GM19455 (cell line): ENCODE results near the gene TECPR2.
"Not testable (repeated sequence)": the region's sequence is repeated elsewhere in the genome, so short reads cannot be mapped to it uniquely, and the experiment has no call there.

Experiments used
- ATAC-seq: cut with Tn5 transposase; IDR thresholded peaks from one replicate; pipeline ENCODE4 v1.9.1; 2021; ENCODE audit not compliant: unreplicated experiment

The TECPR2 gene

DNA sequence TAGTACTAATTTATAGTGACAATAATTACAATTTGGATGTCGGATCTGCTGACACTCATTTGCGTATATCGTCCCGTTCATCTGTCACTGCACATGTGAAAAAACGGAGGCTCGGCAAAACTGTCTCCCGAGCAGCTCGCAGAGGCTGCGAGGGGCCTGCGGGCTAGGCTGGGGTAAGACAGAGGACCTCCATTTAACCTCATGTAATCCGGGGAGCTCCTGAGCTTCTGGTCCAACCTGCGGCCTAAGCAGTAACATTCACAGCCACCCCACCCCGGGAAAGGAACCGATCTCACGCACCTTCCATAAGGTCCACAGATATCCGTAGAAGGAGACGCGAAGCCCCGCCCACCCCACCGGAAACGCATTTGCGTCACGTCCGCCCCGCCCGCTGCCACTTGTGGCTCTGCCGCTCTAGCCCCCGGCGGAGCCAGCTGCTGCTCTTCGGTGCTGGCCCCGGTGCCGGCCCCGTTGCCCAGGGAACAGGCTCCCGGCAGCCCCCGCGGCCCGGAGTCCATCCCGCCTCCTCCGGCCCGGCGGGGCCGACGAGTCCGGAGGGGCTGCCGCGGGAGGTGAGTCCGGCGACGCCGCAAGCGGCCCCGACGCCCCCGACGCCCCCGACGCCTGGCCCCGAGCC lies at the start of gene TECPR2, which contains the start of gene CINP:
TSS of gene TECPR2 (plus strand) at position 397 of the 637 bp plus-strand sequence. CDS start 13,781 bp downstream, outside the sequence.
TSS of gene CINP (minus strand) at position 346 of the 637 bp plus-strand sequence. CDS start at position 307, 39 bp downstream.
- ATAC-seq, result peak; percentile 90

DNA sequence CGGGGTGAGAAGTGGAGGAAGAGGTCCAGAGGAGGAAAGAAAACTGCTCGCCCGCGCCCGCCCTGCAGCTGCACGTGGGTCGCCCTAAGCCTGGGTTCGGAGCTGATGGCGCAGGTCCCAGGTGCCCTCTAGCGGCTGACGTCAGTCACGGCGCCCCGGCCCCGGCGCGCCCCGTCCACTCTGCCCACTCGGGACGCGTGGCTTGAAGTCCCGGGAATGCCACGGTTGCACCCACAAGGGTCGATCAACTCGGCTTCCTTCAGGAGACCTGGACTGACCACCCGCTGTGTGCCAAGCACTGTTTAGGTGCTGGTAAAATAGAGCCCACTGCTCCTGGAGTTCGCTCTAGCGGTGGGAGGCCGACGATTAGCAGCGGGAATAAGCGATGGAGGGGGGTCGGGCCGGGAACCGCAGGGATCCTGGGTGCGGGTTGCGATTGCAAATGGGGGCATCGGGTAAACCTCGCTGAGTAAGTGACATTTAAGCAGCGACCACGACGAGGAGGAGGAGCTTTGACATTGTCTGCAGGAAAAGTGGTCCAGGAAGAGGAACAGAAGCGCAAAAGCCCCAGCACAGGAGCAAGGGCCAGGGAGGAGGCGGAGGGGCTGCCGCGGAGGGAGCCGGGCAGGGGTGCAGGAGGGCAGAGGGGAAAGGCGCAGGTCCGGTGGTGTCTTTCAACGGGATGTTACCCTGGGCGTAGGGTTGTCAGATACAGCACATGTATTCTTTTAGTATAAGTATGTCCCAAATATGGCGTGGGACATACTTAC lies 48.3 kb upstream of the TECPR2 start:
- peak; percentile 52 for ATAC-seq

- ATAC-seq, result no peak
Measured at GRCh38 chr14:102315121-102315520, 47.6 kb upstream of the TECPR2 start.

GRCh38 chr14:102316338-102316742 lies 46.4 kb upstream of the TECPR2 start:
- no peak for ATAC-seq

- peak; percentile 38 for ATAC-seq
Measured at GRCh38 chr14:102316743-102317563, 45.8 kb upstream of the TECPR2 start.

DNA sequence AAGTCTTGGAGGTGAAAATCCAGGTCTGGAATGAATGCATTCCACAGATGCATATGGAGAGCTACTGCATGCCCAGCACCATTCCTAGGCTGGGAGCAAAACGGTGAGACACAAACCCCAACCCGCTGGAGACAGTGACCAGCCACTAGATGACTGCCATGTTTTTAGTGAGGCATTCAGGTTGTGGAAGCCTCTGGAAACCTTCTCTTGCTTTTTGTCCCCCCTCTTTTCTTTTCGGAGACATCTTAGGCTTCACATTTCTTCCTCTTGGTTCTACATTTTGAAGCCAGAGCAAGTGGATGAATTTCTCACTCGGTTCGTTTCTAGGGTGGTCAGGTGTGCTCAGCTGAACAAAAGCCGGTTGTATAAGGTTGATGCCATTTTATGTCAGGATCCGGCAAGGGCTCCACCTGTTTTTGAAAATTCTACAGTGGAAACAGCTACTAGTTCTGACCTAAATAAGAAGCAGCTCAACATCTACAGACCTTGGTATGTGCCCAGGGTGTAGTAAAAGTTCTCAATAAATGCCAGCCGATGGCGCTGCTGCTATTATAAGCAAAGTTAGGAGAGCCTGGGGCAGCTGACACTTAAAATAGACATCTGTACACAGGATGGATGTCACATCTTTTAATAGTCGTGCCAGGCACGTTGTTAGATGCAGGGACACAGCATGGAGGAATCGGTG lies 45.0 kb upstream of the TECPR2 start:
- ATAC-seq, result no peak

GRCh38 chr14:102318781-102319276 lies 43.9 kb upstream of the TECPR2 start:
- no peak for ATAC-seq

DNA sequence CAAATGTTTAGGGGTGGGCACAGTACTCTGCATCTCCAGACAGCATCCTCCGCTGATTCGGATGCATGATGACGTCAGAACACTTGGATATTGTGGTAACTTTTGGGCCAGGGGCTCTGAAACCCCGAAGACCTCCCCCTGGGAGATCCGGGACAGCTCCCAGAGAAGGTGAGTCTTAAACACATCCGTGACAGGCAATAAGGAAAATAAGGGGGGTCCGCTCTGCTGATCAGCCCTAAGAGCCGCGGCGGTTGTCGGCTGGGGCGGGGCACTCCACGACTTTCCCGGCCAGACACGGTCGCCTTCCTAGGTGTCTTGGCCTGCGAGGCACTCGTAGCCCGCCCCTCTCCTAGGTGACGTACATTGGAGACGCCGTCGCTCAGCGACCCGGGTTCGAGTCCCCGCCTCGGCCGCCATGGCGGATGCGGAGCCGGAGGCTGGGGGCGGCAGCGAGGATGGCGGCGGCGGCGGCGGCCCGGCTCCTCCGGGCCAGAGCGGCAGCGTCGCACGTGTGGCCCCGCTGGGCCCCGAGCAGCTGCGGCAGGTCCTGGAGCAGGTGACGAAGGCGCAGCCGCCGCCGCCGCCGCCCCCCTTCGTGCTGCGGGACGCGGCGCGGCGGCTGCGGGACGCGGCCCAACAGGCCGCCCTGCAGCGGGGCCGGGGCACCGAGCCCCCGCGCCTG lies 43.2 kb upstream of the TECPR2 start, which contains the start of gene ZNF839:
TSS of gene ZNF839 (plus strand) at position 396 of the 682 bp plus-strand sequence. CDS start at position 416, 20 bp downstream.
- ATAC-seq, result peak; percentile 54

DNA sequence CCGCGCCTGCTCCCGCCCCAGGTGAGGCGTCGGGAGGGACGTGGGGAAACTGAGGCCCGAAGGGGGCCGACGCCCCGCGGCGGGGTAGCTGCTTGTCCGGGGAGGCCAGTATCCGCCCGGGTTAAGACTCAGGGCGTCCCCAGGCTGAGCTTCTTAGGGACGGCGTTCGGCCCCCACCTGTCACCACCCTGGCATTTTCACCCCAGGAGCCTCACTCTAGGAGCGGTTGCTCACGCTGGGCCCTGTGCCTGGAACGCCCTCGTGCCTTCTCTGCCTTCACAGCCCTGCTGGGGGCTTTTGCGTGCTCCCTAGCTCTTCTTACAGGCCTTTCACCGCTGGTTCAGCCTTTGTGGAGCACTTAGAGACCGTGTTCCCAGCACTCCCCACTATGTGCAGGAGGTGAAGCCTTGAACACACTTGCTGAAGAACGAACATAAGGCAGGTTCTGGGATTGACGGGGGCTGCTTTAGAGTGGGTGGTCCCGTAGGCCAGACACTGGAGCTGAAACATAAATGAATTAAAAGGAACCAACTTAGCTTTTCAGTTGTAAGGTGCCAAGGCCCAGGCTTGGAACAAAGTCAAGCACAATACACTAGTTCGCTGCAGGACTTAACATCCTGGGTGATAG lies 42.6 kb upstream of the TECPR2 start:
- peak; percentile 29 for ATAC-seq

DNA sequence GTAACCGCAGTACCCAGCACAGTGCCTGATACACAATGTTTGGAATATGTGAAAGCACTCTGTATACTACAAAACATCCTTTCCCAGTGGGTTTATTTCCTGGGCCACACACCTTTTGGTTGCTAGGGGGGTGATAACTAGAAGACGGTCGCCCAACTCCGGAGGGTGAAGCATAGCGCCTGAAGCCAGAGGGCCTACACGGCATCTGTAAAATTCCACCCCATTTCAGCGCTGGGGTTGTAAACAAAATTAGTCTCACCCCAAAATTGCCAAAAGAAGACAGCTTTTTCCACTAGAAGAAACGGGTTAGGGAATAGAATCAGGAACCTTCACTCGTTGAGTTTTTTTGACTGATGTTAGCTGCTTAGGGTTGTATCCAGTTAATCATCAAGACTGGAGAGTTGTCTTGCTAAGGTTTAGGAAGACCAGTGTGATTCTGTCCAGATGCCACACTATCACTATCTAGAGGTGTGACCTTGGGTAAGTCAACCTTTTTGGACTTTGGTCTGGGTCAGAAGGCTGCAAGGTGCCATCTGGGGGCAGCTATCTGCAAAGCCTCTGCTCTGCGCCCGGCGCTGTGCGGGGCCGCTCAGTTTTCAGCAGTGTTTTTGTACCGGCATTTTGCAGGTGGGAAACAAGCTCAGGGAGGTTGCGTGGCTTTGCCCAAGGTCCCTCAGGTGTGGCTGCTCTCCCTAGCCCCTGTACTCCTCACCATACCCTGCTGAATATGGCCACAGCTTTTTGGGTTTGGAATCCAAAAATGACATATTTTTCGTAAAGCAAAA lies 41.9 kb upstream of the TECPR2 start:
- no peak for ATAC-seq

- no peak for ATAC-seq
Measured at GRCh38 chr14:102321456-102322422, 41.0 kb upstream of the TECPR2 start.

GRCh38 chr14:102323102-102323501 lies 39.6 kb upstream of the TECPR2 start:
- no peak for ATAC-seq

GRCh38 chr14:102325791-102326345 lies 36.9 kb upstream of the TECPR2 start:
- no peak for ATAC-seq

DNA sequence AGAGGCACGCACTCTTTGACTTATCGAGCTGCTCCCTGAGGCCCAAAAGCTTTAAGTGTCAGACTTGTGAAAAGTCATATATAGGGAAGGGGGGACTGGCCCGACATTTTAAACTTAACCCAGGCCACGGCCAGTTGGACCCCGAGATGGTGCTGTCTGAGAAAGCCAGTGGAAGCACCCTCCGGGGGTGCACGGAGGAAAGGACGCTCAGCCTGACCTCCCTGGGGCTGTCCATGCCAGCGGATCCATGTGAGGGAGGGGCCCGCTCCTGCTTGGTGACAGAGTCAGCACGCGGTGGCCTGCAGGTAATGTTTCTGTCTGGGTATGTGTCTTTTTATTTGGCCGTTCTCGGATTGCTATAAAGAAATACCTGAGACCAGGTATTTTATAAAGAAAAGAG lies 36.2 kb upstream of the TECPR2 start:
- no peak for ATAC-seq

GRCh38 chr14:102329381-102329780 lies 33.4 kb upstream of the TECPR2 start:
- not testable (repeated sequence) for ATAC-seq

- ATAC-seq, result no peak
Measured at GRCh38 chr14:102330806-102331205, 31.9 kb upstream of the TECPR2 start.

DNA sequence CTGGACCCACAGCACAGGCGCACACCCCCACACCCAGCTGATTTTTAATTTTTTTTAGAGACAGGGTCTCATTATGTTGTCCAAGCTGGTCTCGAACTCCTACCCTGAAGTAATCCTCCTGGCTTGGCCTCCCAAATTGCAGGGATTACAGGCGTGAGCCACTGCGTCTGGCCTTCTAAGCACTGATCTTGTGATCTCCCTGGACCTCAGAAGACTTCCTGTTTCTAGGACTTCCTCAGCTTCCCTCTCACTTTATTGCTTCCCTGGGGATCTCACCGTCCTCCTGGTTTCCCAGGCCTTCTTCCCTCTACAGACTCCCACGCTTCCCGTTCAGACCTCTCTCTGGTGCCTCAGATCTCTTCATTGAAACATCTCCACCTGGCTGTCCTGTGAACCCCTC lies 29.4 kb upstream of the TECPR2 start:
- no peak for ATAC-seq
